Osteocyte (in vitro differentiated cells): ENCODE data around the gene FKBP4. TPM values are rescaled to one million over a fixed set of nuclear protein-coding genes. Genes with fewer than 3 reads are reported as not detected.
A peak's percentile ranks its signal among the peaks of the same experiment; 100 is the strongest.

ENCODE experiments used
- DNase-seq: peaks from one replicate; pipeline ENCODE4 v3.0.0; 2021; ENCODE audit warnings: mixed read lengths; ENCODE audit not compliant: unreplicated experiment; ENCODE audit errors: extremely low spot score
- H3K27ac Mint-ChIP-seq: one replicate; pipeline ENCODE4 v1.8.0; 2021; ENCODE audit warnings: mild to moderate bottlenecking, mixed read lengths; ENCODE audit not compliant: unreplicated experiment
- H3K27me3 Mint-ChIP-seq: one replicate; pipeline ENCODE4 v1.8.0; 2021; ENCODE audit warnings: mixed read lengths; ENCODE audit not compliant: unreplicated experiment
- H3K36me3 Mint-ChIP-seq: one replicate; pipeline ENCODE4 v1.8.0; 2021; ENCODE audit warnings: mixed read lengths; ENCODE audit not compliant: unreplicated experiment
- H3K4me1 Mint-ChIP-seq: one replicate; pipeline ENCODE4 v1.8.0; 2021; ENCODE audit warnings: mixed read lengths; ENCODE audit not compliant: unreplicated experiment
- H3K4me3 Mint-ChIP-seq: one replicate; pipeline ENCODE4 v1.8.0; 2021; ENCODE audit warnings: mild to moderate bottlenecking, moderate library complexity, mixed read lengths; ENCODE audit not compliant: unreplicated experiment
- H3K9me3 Mint-ChIP-seq: one replicate; pipeline ENCODE4 v1.8.0; 2021; ENCODE audit warnings: mixed read lengths; ENCODE audit not compliant: unreplicated experiment
- total RNA-seq: library from RNA; stranded (reverse); gene quantifications from 2 replicates; pipeline ENCODE4 v1.2.1, GENCODE V29; 2021
- TF ChIP-seq, protein P1 (sequence below): fragments of 200-600 bp; sonication (generic); IDR thresholded peaks from 2 replicates; pipeline ENCODE4 v1.5.0; 2021; ENCODE audit warnings: antibody characterized with exemption, mild to moderate bottlenecking, moderate library complexity

Gene FKBP4
- total RNA-seq, 1 donor from 2014 or later = 43.3 TPM

DNA sequence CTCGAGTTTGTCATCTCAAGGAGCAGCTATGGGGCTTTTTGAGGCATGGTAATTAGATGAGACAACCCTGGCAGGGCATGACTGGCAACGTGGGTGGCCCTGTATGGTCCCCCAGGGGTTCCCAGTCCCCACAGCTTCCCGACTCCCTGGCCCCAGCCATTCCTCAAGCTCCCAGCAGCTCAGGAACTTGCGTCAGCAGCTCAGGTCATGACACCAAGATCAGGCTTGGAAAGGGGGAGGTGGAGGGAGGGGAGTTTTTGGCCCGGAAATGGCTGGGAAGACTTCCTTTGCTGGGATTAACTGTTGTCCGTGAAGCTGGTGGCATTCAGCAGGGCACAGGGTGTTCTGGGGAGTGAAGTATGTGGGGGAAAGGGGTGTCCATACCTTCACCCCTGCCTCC is 50.5 kb downstream of the FKBP4 start:
- H3K9me3 Mint-ChIP-seq = no peaks in the 10 kb centered on the region
- DNase-seq = no peak
- H3K27ac Mint-ChIP-seq = peak overlapping the region; percentile 78
- no peaks in the 10 kb centered on the region for H3K27me3 Mint-ChIP-seq
- H3K4me1 Mint-ChIP-seq = peaks cover 48% of the 10 kb centered on the region
- H3K4me3 Mint-ChIP-seq = no peak overlapping the region
- H3K36me3 Mint-ChIP-seq = peaks cover 2% of the 10 kb centered on the region
- TF ChIP-seq, protein P1, sequence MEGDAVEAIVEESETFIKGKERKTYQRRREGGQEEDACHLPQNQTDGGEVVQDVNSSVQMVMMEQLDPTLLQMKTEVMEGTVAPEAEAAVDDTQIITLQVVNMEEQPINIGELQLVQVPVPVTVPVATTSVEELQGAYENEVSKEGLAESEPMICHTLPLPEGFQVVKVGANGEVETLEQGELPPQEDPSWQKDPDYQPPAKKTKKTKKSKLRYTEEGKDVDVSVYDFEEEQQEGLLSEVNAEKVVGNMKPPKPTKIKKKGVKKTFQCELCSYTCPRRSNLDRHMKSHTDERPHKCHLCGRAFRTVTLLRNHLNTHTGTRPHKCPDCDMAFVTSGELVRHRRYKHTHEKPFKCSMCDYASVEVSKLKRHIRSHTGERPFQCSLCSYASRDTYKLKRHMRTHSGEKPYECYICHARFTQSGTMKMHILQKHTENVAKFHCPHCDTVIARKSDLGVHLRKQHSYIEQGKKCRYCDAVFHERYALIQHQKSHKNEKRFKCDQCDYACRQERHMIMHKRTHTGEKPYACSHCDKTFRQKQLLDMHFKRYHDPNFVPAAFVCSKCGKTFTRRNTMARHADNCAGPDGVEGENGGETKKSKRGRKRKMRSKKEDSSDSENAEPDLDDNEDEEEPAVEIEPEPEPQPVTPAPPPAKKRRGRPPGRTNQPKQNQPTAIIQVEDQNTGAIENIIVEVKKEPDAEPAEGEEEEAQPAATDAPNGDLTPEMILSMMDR = no peak

- H3K36me3 Mint-ChIP-seq = no peaks in the 10 kb centered on the region
- no peak for DNase-seq
- TF ChIP-seq, protein P1 = no peak
- H3K4me3 Mint-ChIP-seq = no peak overlapping the region
- no peaks in the 10 kb centered on the region for H3K27me3 Mint-ChIP-seq
- H3K27ac Mint-ChIP-seq = no peak overlapping the region
- H3K9me3 Mint-ChIP-seq = no peaks in the 10 kb centered on the region
- H3K4me1 Mint-ChIP-seq = peaks cover 26% of the 10 kb centered on the region
These were observed 57.2 kb downstream of the FKBP4 start for GRCh38 chr12:2851931-2852330.

GRCh38 chr12:2853626-2854025 is 58.9 kb downstream of the FKBP4 start:
- no peaks in the 10 kb centered on the region for H3K27me3 Mint-ChIP-seq
- H3K36me3 Mint-ChIP-seq = no peaks in the 10 kb centered on the region
- no peak overlapping the region for H3K4me3 Mint-ChIP-seq
- H3K9me3 Mint-ChIP-seq = no peaks in the 10 kb centered on the region
- peaks cover 22% of the 10 kb centered on the region for H3K4me1 Mint-ChIP-seq
- peak; percentile 94 for DNase-seq
- no peak overlapping the region for H3K27ac Mint-ChIP-seq
- TF ChIP-seq, protein P1 = peak; percentile 89

Other genes with a start within 250 kb of the FKBP4 start
- gene ITFG2, start 17.7 kb downstream of the FKBP4 start, total RNA-seq = 24.7 and 35.4 TPM in 2 replicates
- gene NRIP2, start 40.1 kb downstream of the FKBP4 start, total RNA-seq = 0.13 TPM in 1 of 2 replicates, not detected in the other
- gene TEX52, start 62.1 kb downstream of the FKBP4 start, total RNA-seq = not detected in 2 replicates
- 14.9 and 17.4 TPM in 2 replicates for gene FOXM1, start 82.2 kb downstream of the FKBP4 start, total RNA-seq
- 18.8 and 24.5 TPM in 2 replicates for gene RHNO1, start 82.3 kb downstream of the FKBP4 start, total RNA-seq
- gene TULP3, start 95.9 kb downstream of the FKBP4 start, total RNA-seq = 30.8 and 31.2 TPM in 2 replicates
- gene TEAD4, start 164.4 kb downstream of the FKBP4 start, total RNA-seq = 28.9 and 30.0 TPM in 2 replicates